ENCODE data around the gene MAP9. TPM values are rescaled to one million over a fixed set of nuclear protein-coding genes. Genes with fewer than 3 reads are reported as not detected.
A peak's percentile ranks its signal among the peaks of the same experiment; 100 is the strongest.

Gene MAP9
- polyA plus RNA-seq, 1 of the 3 experiments (the other 2 are of a cell fraction): 4.1 TPM

DNA sequence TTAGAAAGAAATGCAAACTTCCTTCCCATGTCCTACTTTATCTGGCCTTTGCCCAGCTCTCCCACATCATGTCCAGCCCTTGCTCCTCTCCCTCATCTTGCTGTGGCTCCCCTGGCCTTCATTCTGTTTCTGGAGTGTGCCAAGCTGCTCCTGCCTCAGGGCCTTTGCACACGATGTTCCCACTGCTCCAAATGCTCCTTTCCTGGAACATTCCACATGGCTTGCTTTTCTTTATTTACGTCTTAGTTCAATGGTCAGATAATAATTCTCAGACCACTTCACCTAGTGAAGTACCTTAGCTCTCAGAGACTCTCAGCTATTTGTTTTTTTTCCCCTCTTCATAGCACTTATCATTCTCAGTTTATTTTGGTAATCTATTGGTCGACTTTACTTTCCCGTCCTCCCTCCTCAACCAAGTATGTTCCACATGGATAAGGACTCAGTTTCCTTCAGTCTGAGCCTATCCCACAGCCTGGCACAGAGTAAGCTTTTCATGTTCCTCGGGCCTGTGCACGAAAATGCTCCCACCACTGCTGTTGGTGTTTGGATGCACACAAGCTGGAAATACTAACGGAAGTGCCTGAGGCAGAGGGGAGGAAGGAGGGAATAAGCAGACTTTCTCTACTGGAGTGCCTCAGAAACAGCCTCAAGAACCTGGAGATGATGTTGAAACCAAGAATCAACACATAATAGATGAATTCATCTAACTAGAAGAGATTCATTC lies 23.4 kb upstream of the MAP9 start (continued):
- TF ChIP-seq, protein P1, sequence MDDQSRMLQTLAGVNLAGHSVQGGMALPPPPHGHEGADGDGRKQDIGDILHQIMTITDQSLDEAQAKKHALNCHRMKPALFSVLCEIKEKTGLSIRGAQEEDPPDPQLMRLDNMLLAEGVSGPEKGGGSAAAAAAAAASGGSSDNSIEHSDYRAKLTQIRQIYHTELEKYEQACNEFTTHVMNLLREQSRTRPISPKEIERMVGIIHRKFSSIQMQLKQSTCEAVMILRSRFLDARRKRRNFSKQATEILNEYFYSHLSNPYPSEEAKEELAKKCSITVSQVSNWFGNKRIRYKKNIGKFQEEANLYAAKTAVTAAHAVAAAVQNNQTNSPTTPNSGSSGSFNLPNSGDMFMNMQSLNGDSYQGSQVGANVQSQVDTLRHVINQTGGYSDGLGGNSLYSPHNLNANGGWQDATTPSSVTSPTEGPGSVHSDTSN (IDR thresholded peaks at IDR 0.05): no peak
- TF ChIP-seq TEAD4 (IDR thresholded peaks at IDR 0.05; ENCODE audit: borderline replicate concordance, insufficient read depth) (no peak), JUND (IDR thresholded peaks at IDR 0.05) (no peak), CHD2 (IDR thresholded peaks at IDR 0.05; ENCODE audit: low read length, partially characterized antibody) (no peak), FOXJ3 (CRISPR knock-in tag; IDR thresholded peaks at IDR 0.05) (no peak), SIN3A (IDR thresholded peaks at IDR 0.05; ENCODE audit: borderline replicate concordance, low read depth, low read length) (no peak), GATA2 (CRISPR knock-in tag; IDR thresholded peaks at IDR 0.05) (no peak), MXI1 (IDR thresholded peaks at IDR 0.05; ENCODE audit: low read depth, low read length) (no peak), FOXM1 (IDR thresholded peaks at IDR 0.05; ENCODE audit: low read depth) (no peak), ELF1 (IDR thresholded peaks at IDR 0.05) (no peak)
- TF ChIP-seq, protein P2, sequence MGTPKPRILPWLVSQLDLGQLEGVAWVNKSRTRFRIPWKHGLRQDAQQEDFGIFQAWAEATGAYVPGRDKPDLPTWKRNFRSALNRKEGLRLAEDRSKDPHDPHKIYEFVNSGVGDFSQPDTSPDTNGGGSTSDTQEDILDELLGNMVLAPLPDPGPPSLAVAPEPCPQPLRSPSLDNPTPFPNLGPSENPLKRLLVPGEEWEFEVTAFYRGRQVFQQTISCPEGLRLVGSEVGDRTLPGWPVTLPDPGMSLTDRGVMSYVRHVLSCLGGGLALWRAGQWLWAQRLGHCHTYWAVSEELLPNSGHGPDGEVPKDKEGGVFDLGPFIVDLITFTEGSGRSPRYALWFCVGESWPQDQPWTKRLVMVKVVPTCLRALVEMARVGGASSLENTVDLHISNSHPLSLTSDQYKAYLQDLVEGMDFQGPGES (IDR thresholded peaks at IDR 0.05; ENCODE audit: low read depth, low read length): no peak
- TF ChIP-seq, protein P3, sequence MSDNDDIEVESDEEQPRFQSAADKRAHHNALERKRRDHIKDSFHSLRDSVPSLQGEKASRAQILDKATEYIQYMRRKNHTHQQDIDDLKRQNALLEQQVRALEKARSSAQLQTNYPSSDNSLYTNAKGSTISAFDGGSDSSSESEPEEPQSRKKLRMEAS (IDR thresholded peaks at IDR 0.05; ENCODE audit: low read depth): no peak
- TF ChIP-seq, protein P4, sequence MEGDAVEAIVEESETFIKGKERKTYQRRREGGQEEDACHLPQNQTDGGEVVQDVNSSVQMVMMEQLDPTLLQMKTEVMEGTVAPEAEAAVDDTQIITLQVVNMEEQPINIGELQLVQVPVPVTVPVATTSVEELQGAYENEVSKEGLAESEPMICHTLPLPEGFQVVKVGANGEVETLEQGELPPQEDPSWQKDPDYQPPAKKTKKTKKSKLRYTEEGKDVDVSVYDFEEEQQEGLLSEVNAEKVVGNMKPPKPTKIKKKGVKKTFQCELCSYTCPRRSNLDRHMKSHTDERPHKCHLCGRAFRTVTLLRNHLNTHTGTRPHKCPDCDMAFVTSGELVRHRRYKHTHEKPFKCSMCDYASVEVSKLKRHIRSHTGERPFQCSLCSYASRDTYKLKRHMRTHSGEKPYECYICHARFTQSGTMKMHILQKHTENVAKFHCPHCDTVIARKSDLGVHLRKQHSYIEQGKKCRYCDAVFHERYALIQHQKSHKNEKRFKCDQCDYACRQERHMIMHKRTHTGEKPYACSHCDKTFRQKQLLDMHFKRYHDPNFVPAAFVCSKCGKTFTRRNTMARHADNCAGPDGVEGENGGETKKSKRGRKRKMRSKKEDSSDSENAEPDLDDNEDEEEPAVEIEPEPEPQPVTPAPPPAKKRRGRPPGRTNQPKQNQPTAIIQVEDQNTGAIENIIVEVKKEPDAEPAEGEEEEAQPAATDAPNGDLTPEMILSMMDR (IDR thresholded peaks at IDR 0.05): no peak

DNA sequence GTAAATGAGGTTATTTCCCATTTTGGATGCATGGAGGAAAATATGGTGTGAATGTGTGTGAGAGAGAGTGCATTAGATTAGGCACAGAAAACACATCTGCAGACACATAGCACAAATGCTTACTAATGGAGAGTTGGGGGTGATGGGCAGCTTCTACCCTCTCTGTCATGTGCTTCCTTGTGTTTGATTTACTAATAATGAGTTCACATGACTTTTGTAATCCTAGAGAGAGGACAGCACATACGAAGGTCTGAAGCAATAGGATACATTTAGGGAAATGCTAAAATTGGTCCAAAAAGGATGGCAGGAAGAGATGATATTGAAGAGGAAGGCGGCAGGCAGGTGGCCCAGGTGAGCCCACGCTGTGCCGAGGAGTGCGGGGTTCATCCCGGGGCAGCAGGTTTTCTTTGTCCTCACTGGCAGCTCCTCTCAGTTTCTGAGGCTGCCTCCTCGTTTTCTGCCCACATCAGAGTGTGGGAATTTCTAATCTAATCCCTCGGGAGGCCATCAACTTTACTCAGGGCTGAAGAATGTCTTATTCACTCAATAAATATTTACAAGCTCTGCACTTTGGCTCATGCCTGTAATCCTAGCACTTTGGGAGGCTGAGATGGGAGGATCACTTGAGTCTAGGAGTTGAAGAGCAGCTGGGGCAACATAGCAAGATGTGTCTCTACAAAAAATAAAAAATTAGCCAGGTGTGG lies 15.9 kb upstream of the MAP9 start:
- no peaks in the 10 kb centered on the region for H3K27me3 ChIP-seq (ENCODE audit: insufficient read depth)
- H3K4me2 ChIP-seq: no peak overlapping the region
- TF ChIP-seq, protein P2 (IDR thresholded peaks at IDR 0.05; ENCODE audit: low read depth, low read length): no peak
- TF ChIP-seq, protein P5, sequence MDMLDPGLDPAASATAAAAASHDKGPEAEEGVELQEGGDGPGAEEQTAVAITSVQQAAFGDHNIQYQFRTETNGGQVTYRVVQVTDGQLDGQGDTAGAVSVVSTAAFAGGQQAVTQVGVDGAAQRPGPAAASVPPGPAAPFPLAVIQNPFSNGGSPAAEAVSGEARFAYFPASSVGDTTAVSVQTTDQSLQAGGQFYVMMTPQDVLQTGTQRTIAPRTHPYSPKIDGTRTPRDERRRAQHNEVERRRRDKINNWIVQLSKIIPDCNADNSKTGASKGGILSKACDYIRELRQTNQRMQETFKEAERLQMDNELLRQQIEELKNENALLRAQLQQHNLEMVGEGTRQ (IDR thresholded peaks at IDR 0.05; ENCODE audit: borderline replicate concordance, low read depth, low read length): no peak
- TF ChIP-seq JUND (IDR thresholded peaks at IDR 0.05): peak; percentile 26; the same call in 1 of the 2 replicates
- TF ChIP-seq YY1 (IDR thresholded peaks at IDR 0.05; ENCODE audit: low read depth): no peak
- TF ChIP-seq FOSL2 (IDR thresholded peaks at IDR 0.05; ENCODE audit: borderline replicate concordance, low read depth): peak; percentile 17; the same call in 1 of the 2 replicates
- no peaks in the 10 kb centered on the region for H3K9me3 ChIP-seq
- ChIA-PET POLR2A (no interaction called here), CTCF (interaction anchor here (0.7 to 1.1 kb wide), 2 partner anchors 11 to 12 kb away, joined by 3 to 5 read pairs; no protein-coding TSS in a partner anchor)
- no peak for DNase-seq
- no peak overlapping the region for H3K4me3 ChIP-seq (ENCODE audit: low read depth in 2 of 2, low read length in 1 of 2)
- H3K9ac ChIP-seq: no peak overlapping the region
- no peaks in the 10 kb centered on the region for H3K36me3 ChIP-seq (replicated peaks in 1 of 2; ENCODE audit: control insufficient read depth in 1 of 2, insufficient read depth in 2 of 2, low read length in 1 of 2)
- no peaks in the 10 kb centered on the region for H3K79me2 ChIP-seq (ENCODE audit: insufficient read depth)
- H3K4me1 ChIP-seq (ENCODE audit: control insufficient read depth in 1 of 2, insufficient read depth in 2 of 2, low read depth in 1 of 2, low read length in 1 of 2): no peaks in the 10 kb centered on the region
- peak overlapping the region in 1 of 2 experiments; percentile 55; a peak in 2 of 4 replicates for H3K27ac ChIP-seq (ENCODE audit: low read depth in 2 of 2, low read length in 1 of 2)
- 56% methylated on average over 8 of the region's 8 CpGs for WGBS (ENCODE audit: low lambda C conversion rate)
- H4K20me1 ChIP-seq (ENCODE audit: insufficient read depth): no peaks in the 10 kb centered on the region
- no peaks in the 10 kb centered on the region for H3F3A ChIP-seq (replicated peaks; ENCODE audit: insufficient read depth)
- H2AFZ ChIP-seq (ENCODE audit: low read depth): no peak overlapping the region; the same call in 1 of the 2 replicates
- no peaks in the 10 kb centered on the region for H3K9me2 ChIP-seq
